PC-9 (cell line): Measurements from ENCODE around the gene CETN2. TPM values are rescaled to one million over a fixed set of nuclear protein-coding genes. Genes with fewer than 3 reads are reported as not detected.
A peak's percentile ranks its signal among the peaks of the same experiment; 100 is the strongest.

Source experiments
- BruUV-seq: library from RNA; stranded (reverse); fragments of 400-500 nt; replicated peaks from 2 replicates; lab custom pipeline; 2021; lab: Mats Ljungman, UMichigan
- CTCF ChIA-PET: fragments of 300-600 bp; sonication (Branson Sonifier 250); formaldehyde crosslinking; loops from one replicate; lab custom pipeline; 2022; ENCODE audit warnings: antibody characterized with exemption; lab: Charles Lee
- POLR2A ChIA-PET: fragments of 300-600 bp; sonication (Branson Sonifier 250); formaldehyde crosslinking; loops from one replicate; lab custom pipeline; 2022; ENCODE audit warnings: antibody characterized with exemption; ENCODE audit not compliant: unreplicated experiment; lab: Charles Lee
- DNase-seq, 2 experiments: peaks; one replicate each; pipeline versions ENCODE4 v3.0.0 to v3.0.0-alpha.2; 2015 to 2022; ENCODE audit warnings: mixed read lengths in 1 of 2
- H2AFZ ChIP-seq: fragments of 200-600 bp; sonication (generic); 2 replicates; pipeline ENCODE4 v1.8.1; 2017; ENCODE audit warnings: antibody characterized with exemption
- H3F3A ChIP-seq: fragments of 200-600 bp; sonication (generic); 2 replicates; pipeline ENCODE4 v1.8.1; 2017; ENCODE audit warnings: antibody characterized with exemption, mild to moderate bottlenecking, low read depth; ENCODE audit not compliant: insufficient read depth
- H3K27ac ChIP-seq: fragments of 200-600 bp; sonication (generic); 2 replicates; pipeline ENCODE4 v1.6.1; 2016; ENCODE audit warnings: mixed run types
- H3K27me3 ChIP-seq: fragments of 200-600 bp; sonication (generic); 2 replicates; pipeline ENCODE4 v1.6.1; 2016; ENCODE audit warnings: low read depth, mixed run types; ENCODE audit not compliant: insufficient read depth
- H3K36me3 ChIP-seq: fragments of 200-600 bp; sonication (generic); 2 replicates; pipeline ENCODE4 v1.6.1; 2016; ENCODE audit warnings: low read depth, mixed run types
- H3K4me1 ChIP-seq: fragments of 200-600 bp; sonication (generic); replicated peaks from 2 replicates; pipeline ENCODE4 v1.6.1; 2016; ENCODE audit warnings: mixed run types; ENCODE audit not compliant: insufficient read depth
- H3K4me2 ChIP-seq: fragments of 200-600 bp; sonication (generic); 2 replicates; pipeline ENCODE4 v1.6.1; 2017; ENCODE audit warnings: mixed run types
- H3K4me3 ChIP-seq: fragments of 200-600 bp; sonication (generic); 2 replicates; pipeline ENCODE4 v1.6.1; 2016; ENCODE audit warnings: mixed run types
- H3K79me2 ChIP-seq: fragments of 200-600 bp; sonication (generic); 2 replicates; pipeline ENCODE4 v1.6.1; 2017; ENCODE audit warnings: low read depth, mixed run types
- H3K9me2 ChIP-seq: fragments of 200-600 bp; sonication (generic); 2 replicates; pipeline ENCODE4 v1.8.1; 2017; ENCODE audit warnings: mild to moderate bottlenecking; ENCODE audit not compliant: insufficient read depth
- H3K9me3 ChIP-seq: fragments of 200-600 bp; sonication (generic); 2 replicates; pipeline ENCODE4 v1.8.1; 2016; ENCODE audit warnings: low read depth; ENCODE audit not compliant: insufficient read depth
- H4K20me1 ChIP-seq: fragments of 200-600 bp; sonication (generic); 2 replicates; pipeline ENCODE4 v1.8.1; 2017; ENCODE audit not compliant: insufficient read depth
- EZH2 ChIP-seq: fragments of 200-600 bp; sonication (generic); IDR thresholded peaks from 2 replicates; pipeline ENCODE4 v1.8.0; 2017; ENCODE audit warnings: antibody characterized with exemption, low read depth
- intact Hi-C: fragments of 100-400 bp; cut with micrococcal nuclease; formaldehyde crosslinking; loops from one replicate; pipeline ENCODE4 v1.10.0; 2022; ENCODE audit not compliant: unreplicated experiment
- total RNA-seq: library from RNA; stranded (reverse); gene quantifications from 2 replicates; pipeline ENCODE4 v1.2.3, GENCODE V29; 2021
- TF ChIP-seq, protein P1 (sequence below): fragments of 200-600 bp; sonication (generic); conservative IDR thresholded peaks from 2 replicates; pipeline ENCODE4 v1.6.1; 2017; ENCODE audit warnings: mixed run types, antibody characterized with exemption, mild to moderate bottlenecking, moderate library complexity

The CETN2 gene
- total RNA-seq, 1 experiment from 2014 or later = 78.6 TPM

DNA sequence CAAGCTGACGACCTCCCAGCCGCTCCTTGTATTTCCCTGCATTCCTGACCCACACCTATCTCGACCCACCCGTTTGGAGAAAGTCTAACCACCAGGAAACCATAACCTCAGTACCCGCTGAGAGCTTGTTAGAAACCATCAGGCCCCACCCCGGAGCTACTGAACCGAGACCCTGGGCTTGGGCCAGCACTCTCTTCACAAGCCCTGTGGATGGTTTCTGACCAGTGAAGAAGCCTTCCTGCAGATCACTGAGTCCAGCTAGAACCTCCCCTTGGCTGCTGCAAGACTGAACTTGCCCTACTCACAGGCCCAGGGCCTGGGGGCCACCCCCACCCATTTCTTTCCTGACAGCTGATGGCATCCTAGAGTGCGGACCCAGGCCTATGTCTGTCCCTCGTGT, 40.7 kb upstream of the CETN2 start:
- Histone ChIP-seq H3K27ac (no peak overlapping the region), H3K9me2 (no peaks in the 10 kb centered on the region), H3K4me1 (no peaks in the 10 kb centered on the region), H3F3A (peaks cover 4% of the 10 kb centered on the region; the same call in 1 of the 2 replicates), H3K9me3 (no peaks in the 10 kb centered on the region), H3K4me3 (no peak overlapping the region), H3K79me2 (no peaks in the 10 kb centered on the region), H3K36me3 (peaks cover 26% of the 10 kb centered on the region), H2AFZ (no peak overlapping the region), H3K4me2 (no peak overlapping the region), H4K20me1 (no peaks in the 10 kb centered on the region), H3K27me3 (no peaks in the 10 kb centered on the region)
- DNase-seq = no peak
- POLR2A ChIA-PET = no interaction called here
- BruUV-seq = no TSS peak
- TF ChIP-seq, protein P1, sequence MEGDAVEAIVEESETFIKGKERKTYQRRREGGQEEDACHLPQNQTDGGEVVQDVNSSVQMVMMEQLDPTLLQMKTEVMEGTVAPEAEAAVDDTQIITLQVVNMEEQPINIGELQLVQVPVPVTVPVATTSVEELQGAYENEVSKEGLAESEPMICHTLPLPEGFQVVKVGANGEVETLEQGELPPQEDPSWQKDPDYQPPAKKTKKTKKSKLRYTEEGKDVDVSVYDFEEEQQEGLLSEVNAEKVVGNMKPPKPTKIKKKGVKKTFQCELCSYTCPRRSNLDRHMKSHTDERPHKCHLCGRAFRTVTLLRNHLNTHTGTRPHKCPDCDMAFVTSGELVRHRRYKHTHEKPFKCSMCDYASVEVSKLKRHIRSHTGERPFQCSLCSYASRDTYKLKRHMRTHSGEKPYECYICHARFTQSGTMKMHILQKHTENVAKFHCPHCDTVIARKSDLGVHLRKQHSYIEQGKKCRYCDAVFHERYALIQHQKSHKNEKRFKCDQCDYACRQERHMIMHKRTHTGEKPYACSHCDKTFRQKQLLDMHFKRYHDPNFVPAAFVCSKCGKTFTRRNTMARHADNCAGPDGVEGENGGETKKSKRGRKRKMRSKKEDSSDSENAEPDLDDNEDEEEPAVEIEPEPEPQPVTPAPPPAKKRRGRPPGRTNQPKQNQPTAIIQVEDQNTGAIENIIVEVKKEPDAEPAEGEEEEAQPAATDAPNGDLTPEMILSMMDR = no peak
- TF ChIP-seq EZH2 = no peak
- intact Hi-C loops = no loop called here
- CTCF ChIA-PET = no interaction called here

DNA sequence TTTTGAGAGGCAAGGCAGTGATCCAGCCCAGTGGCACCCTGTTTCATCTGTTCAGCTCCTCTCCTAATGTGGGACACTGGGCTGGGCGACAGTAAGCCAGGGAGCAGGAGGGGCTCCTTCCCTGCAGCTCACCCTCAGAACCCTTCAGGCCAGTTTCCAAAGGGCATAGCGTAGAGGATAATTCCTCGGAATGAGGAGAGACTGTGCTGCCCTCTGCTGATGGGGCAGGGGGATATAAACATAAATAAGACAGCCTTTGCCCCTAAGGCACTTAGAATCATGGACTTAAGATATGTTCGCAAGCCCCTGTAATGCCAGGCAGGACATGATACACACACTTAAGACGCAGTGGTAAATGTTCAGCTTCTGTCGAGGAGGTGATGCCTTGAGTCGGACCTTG, 39.4 kb upstream of the CETN2 start:
- no peak overlapping the region for H3K4me3 ChIP-seq
- peaks cover 4% of the 10 kb centered on the region; the same call in 1 of the 2 replicates for H3F3A ChIP-seq
- H3K27me3 ChIP-seq = no peaks in the 10 kb centered on the region
- no peaks in the 10 kb centered on the region for H3K4me1 ChIP-seq
- POLR2A ChIA-PET = no interaction called here
- H3K9me3 ChIP-seq = no peaks in the 10 kb centered on the region
- TF ChIP-seq EZH2 = no peak
- TF ChIP-seq, protein P1 = peak; percentile 40; the same call in 1 of the 2 replicates
- H2AFZ ChIP-seq = no peak overlapping the region
- BruUV-seq = no TSS peak
- H3K27ac ChIP-seq = no peak overlapping the region
- H3K36me3 ChIP-seq = peaks cover 27% of the 10 kb centered on the region
- CTCF ChIA-PET = no interaction called here
- no peaks in the 10 kb centered on the region for H3K79me2 ChIP-seq
- no peak overlapping the region for H3K4me2 ChIP-seq
- H4K20me1 ChIP-seq = no peaks in the 10 kb centered on the region
- H3K9me2 ChIP-seq = no peaks in the 10 kb centered on the region
- no peak for DNase-seq
- intact Hi-C loops = no loop called here

DNA sequence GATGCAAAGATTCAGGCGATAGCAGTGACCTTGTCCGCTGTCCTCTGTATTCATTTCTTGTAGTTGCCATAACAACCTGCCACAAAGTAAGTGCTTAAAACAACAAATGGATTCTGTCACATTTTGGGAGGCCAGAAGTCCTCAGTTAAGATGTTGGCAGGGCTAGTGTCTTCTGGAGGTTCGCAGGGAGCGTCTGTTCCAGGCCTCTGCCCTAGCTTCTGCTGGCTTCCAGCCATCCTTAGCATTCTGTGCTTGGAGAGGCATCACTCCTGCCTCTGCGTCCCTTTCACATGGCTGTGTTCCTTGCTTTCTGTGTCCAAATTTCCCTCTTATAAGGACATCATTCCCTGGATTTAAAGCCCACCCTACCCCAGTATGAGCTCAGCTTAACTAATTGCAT, 35.8 kb upstream of the CETN2 start:
- CTCF ChIA-PET = no interaction called here

More for the DNA sequence above, 35.8 kb upstream of the CETN2 start:
- Histone ChIP-seq H3K9me2 (no peaks in the 10 kb centered on the region), H3K4me1 (peaks cover 2% of the 10 kb centered on the region), H3K79me2 (no peaks in the 10 kb centered on the region), H3K4me2 (no peak overlapping the region), H3K27me3 (no peaks in the 10 kb centered on the region), H3K4me3 (no peak overlapping the region), H2AFZ (no peak overlapping the region), H3K27ac (no peak overlapping the region), H3F3A (peaks cover 2% of the 10 kb centered on the region; the same call in 1 of the 2 replicates), H3K9me3 (no peaks in the 10 kb centered on the region), H4K20me1 (no peaks in the 10 kb centered on the region), H3K36me3 (peaks cover 54% of the 10 kb centered on the region)
- DNase-seq = no peak
- POLR2A ChIA-PET = no interaction called here
- intact Hi-C loops = no loop called here
- TF ChIP-seq EZH2 = no peak
- TF ChIP-seq, protein P1 = no peak
- no TSS peak for BruUV-seq
